SKM-1 treated with dmso at 0.1 percent for 144 hours (cell line): ENCODE measurements around the gene CWC22.
"Not testable (repeated sequence)": the region's sequence is repeated elsewhere in the genome, so short reads cannot be mapped to it uniquely, and the experiment has no call there.

Experiments used
- DNase-seq: peaks from one replicate; lab custom pipeline; 2025; ENCODE audit not compliant: unreplicated experiment; lab: John Stamatoyannopoulos, UW

The CWC22 gene

GRCh38 chr2:180006781-180007579 is at the start of gene CWC22:
TSS of gene CWC22 (minus strand) at chr2:180007297. CDS start at chr2:179993341, 13,956 bp downstream.
- peak; percentile 94 for DNase-seq

- DNase-seq: no peak
Observed at GRCh38 chr2:180056367-180057118, 49.4 kb upstream of the CWC22 start.

- not testable (repeated sequence) for DNase-seq
Observed at GRCh38 chr2:180054576-180054975, 47.5 kb upstream of the CWC22 start.

- no peak for DNase-seq
Observed at GRCh38 chr2:180050246-180050645, 43.1 kb upstream of the CWC22 start.

- no peak for DNase-seq
Observed at GRCh38 chr2:180048251-180048650, 41.2 kb upstream of the CWC22 start.

GRCh38 chr2:180046776-180047175 is 39.7 kb upstream of the CWC22 start:
- DNase-seq: no peak

GRCh38 chr2:180046202-180046601 is 39.1 kb upstream of the CWC22 start:
- DNase-seq: no peak

GRCh38 chr2:180040146-180040925 is 33.2 kb upstream of the CWC22 start:
- no peak for DNase-seq

- no peak for DNase-seq
Observed at GRCh38 chr2:180038997-180039396, 31.9 kb upstream of the CWC22 start.

- DNase-seq: no peak
Observed at GRCh38 chr2:180033993-180034894, 27.1 kb upstream of the CWC22 start.

- no peak for DNase-seq
Observed at GRCh38 chr2:180029575-180029974, 22.5 kb upstream of the CWC22 start.

GRCh38 chr2:180021850-180022249 is 14.8 kb upstream of the CWC22 start:
- no peak for DNase-seq

- DNase-seq: no peak
Observed at GRCh38 chr2:180017784-180018183, 10.7 kb upstream of the CWC22 start.

GRCh38 chr2:180016937-180017336 is 9.8 kb upstream of the CWC22 start:
- DNase-seq: no peak

- DNase-seq: no peak
Observed at GRCh38 chr2:180015951-180016709, 9.0 kb upstream of the CWC22 start.

GRCh38 chr2:180012523-180012922 is 5.4 kb upstream of the CWC22 start:
- DNase-seq: no peak

- DNase-seq: no peak
Observed at GRCh38 chr2:180010701-180011100, 3.6 kb upstream of the CWC22 start.

- DNase-seq: no peak
Observed at GRCh38 chr2:180006231-180006630, 866 bp downstream of the CWC22 start.

GRCh38 chr2:180005465-180005864 is 1.6 kb downstream of the CWC22 start:
- DNase-seq: not testable (repeated sequence)

- no peak for DNase-seq
Observed at GRCh38 chr2:180004731-180005130, 2.4 kb downstream of the CWC22 start.
